DMS114 treated with DMSO at 0.1 percent for 48 hours (cell line): ENCODE data around the gene FAM81A.
"Not testable (repeated sequence)": the region's sequence is repeated elsewhere in the genome, so short reads cannot be mapped to it uniquely, and the experiment has no call there.

Experiments used
- DNase-seq: peaks from one replicate; lab custom pipeline; 2025; ENCODE audit not compliant: unreplicated experiment; lab: John Stamatoyannopoulos, UW

Gene FAM81A

DNA sequence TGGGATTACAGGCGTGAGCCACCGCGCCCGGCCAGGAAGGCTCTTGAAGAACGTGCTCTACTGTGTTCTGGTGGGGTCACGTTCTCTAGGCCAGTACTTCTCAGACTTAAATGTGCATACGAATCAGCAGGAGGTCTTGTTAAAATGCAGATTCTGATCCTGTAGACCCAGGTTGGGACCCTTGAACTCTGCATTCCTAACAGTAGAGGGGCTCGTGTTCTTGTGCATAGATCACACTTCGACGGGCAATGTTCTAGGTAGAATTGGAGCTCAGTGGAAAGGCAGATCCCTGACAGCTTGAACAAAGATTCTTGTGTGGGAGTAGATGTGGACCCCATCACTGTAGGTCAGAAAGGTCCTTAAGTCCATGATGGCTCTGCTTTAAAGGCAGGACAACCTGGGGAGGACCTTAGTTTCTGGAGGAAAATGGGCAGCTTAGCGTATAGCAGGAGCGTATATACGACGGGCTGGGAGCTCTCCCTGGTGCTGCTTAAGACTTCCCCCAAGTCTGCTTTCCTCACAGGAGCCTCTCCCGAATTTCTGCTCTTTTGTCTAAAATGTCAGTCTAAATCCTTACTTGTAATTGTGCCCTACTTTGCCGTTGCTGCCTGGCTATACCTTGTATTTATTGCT lies 16.9 kb upstream of the FAM81A start:
- DNase-seq: no peak

DNA sequence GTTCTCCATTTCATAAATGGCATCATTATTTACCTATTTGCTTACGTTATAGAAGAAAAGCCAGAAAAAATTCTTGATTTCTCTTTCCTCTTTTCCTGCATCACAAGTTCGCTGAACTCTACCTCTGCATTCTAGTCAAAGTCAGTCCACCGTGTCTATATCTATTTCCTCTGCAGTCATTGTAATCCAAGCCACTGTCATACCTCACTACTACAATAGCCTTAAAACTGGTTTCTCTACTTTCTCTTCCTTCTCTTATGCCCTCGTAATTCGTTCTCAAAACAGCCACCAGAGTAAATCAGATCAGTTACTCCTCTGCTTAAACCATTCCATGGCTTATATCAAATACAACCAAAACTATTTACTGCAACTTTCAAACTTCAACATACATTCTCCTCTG lies 13.4 kb upstream of the FAM81A start:
- DNase-seq: no peak

GRCh38 chr15:59428898-59429297 lies 9.1 kb upstream of the FAM81A start:
- not testable (repeated sequence) for DNase-seq

DNA sequence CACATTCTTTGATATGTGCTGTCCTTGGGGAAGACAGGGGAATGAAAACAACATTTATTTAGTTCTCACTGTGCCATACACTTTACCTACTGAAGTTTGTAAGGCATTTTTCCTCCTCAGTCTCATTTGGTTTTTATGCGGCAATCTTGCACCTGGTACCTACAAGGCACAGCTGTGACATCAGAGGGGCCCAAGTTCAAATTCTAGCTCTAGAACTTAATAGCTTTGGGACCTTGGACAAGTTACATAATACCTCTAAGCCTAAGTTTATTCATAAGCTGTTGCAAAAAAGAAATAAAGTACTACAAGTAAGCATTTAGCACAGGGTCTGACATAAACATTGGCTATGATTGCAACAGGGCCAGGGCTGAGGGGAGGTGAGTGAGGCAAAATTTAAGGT lies 5.6 kb upstream of the FAM81A start:
- no peak for DNase-seq

- no peak for DNase-seq
Measured at GRCh38 chr15:59434481-59434880, 3.5 kb upstream of the FAM81A start.

GRCh38 chr15:59436774-59437141 lies 1.2 kb upstream of the FAM81A start:
- no peak for DNase-seq

DNA sequence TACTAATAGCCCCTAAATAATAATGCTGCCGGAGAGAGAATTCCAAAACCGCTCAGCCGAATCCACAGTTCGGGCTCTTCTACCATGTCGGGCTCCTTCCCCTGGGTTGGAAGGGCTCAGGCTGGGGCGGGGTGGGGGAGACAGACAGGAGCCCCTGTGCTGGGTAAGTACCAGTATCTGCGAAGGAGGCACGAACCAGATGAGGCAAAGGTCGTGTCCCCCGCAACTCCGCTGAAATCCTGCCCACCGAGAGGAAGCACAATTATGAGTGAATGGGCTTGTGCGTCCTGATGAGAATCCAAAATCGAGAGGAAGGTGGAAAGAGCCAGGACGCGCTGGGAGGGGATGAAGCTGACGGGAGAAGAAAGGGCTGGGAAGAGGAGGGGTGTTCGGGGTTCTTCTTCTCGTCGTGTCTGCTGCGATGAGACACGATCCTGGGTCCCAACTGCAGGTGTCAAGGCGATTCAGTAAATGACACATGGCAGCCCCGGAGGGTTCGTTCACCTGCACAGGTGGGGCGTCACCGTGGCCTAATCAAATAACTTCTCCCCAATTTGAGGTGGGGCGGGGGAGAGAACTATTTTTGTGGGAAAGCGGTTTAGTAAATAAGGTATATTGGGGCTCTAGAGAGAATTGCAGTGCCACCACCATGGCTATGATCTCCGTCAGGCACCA lies 707 bp upstream of the FAM81A start:
- no peak for DNase-seq

- no peak for DNase-seq
Measured at GRCh38 chr15:59438625-59439290, 772 bp downstream of the FAM81A start.

- no peak for DNase-seq
Measured at GRCh38 chr15:59439576-59439975, 1.6 kb downstream of the FAM81A start.

- no peak for DNase-seq
Measured at GRCh38 chr15:59443341-59444072, 5.5 kb downstream of the FAM81A start.

DNA sequence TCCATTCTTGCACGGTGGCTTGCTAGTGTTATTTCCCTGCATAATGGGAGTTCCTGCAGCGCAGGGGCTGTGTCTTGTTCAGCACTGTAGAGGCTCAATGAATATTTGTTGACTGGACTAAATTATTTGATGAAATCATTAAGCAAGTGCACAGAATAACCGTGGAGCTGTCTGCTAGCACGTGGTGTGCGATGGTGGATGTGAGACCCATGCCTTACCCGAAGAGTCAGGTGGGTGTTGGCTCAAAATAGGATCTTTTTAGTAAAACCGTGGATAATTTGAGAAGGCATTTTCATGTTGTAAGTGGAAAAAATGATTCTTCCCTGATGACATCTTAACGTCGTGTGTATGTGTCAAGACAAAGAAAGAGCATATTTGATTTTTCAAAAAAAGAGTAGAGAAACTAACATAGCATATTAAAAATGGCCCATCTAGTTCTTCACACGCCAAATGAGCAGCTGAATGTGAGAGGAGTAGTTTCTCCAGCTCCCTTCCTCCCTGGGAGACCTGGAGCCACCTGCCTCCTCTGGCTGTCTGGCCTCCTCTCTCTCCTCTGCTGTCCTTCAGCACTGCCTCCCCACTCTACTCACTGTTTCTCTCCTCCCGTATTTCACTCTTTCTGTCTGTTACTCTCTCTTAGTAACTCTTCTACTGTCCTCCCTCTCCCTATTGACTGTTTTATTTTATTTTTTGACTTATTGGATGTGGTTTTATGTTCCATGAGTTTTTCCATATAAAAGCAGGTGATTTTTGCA lies 6.3 kb downstream of the FAM81A start:
- no peak for DNase-seq

DNA sequence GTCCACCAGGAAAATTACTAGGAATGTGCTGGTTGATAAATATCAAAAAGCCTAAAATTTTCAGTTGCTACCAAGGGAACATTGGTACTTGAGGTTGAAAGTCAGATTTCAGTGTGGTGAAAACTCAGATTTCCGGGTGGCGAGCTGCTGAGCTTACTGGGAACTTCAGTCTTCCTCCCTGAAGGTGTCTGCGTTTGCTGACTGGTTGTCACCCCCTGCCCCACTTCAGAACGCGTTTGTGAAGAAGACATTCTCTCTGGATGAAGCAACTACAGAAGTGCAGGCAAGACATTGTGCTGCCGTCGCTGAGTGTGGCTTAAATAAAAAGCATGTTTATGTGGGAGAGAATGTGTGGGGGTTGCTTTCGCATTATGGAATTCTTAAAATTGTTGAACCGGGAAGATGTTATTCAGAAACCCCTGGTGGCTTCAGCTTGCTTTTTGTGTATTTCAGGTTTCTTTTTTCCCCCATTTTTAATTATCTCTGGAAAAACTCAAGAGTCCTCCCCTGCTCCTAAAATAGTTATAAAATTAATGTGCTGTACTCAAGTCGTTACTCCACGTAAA lies 7.1 kb downstream of the FAM81A start:
- DNase-seq: no peak

DNA sequence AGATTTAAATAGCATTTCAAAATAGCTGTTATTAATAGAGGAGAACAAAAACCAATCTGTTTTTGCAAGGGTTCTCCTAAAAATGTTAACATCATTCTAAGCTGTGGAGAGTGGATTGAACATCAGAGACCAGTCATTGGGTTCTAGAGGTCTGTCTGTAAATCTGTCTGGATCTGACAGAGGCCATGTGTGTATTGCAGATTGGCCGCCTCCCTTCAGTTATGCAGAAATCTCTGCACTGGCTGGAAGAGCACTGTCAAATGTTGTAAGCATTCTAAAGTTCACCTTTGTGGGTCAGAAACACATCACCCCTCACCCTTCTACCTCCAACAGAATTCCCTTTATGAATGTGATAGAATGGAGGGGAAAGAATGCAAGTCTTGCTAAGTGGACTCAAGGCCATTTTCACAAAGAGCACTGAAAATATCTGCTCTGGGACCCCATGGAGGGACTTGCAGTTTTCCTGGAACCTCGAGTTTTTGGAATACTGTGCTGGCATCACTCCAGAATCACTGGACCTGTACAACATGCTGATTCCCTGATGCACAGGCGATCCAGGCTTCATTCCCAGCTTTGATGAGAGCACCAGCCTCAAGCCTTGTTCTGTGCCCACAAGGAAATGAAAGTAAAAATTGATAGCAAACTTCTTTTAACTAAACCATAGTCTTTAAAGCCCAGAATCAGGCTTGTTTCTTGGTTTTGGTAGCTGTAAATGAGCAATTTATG lies 8.4 kb downstream of the FAM81A start:
- no peak for DNase-seq

- DNase-seq: no peak
Measured at GRCh38 chr15:59447367-59447766, 9.4 kb downstream of the FAM81A start.

DNA sequence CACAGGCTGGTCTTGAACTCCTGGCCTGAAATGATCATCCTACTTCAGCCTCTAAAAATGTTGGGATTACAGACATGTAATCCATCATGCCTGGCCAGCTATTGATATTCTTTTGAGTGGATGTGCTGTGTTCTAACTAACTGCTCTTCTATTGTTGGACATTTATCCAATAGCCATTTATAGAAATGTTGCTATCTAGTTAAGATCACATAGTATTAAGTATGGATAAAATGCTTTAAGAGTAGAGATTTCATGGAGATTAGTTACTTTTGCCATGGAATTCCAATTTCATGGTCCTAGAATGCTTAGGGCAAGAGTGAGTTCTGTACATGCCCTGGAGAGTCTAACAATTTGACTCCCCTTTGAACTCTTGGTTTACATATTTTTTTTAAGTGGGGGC lies 10.9 kb downstream of the FAM81A start:
- DNase-seq: no peak

DNA sequence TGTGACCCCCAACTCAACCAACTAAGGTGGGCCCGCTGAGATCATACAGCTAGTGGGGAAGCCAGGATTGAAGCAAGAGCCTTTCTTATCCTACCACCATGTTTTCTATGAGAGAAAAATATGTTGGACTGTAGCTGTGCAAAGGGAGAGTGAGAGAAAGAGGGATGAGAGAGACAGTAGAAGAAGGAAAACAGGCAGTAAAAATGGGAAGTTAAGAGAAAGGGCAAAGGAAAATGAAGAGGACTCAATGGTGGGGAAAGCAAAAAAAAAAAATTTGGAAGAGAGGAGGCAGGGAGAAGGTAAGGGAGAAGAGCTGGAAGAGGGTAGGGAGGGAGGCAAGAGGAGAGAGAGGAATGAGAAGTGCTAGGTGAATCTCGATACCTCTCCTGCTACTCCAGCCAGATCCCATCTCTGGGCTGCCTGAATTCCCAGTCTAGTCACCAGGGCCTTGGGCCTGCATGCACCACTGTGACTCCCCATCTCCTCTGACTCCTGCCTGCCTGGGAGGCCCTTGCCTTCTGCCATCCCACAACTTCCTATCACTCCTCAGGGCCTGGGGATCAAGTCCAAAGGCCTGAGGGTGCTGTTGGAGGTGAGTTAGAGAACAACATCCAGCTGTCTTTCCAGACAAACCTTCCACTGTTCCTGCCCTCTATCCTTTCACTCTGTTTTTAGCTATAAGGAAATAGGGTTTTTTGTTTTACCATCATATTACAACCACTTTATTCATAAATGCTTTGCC lies 15.7 kb downstream of the FAM81A start:
- no peak for DNase-seq

DNA sequence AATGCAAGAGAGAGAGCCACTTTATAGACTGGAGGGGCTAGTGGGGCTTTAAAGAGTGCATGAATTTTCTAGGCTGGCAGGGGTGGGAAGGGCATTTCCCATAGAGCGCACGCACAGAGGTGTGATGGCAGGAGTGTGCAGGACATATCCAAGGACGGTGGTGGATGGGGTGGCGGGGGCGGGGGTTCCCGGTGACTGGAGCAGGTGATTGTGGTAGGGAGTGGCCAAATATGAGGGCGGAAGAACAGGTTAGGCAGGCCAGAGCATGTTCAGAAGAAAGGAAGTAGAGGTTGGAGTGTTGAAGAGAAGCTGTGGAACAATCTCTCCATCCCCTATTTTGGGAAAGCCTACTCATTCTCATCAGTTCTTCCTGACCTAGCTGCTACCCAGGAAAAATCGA lies 18.1 kb downstream of the FAM81A start:
- no peak for DNase-seq

- no peak for DNase-seq
Measured at GRCh38 chr15:59457103-59457502, 19.1 kb downstream of the FAM81A start.

DNA sequence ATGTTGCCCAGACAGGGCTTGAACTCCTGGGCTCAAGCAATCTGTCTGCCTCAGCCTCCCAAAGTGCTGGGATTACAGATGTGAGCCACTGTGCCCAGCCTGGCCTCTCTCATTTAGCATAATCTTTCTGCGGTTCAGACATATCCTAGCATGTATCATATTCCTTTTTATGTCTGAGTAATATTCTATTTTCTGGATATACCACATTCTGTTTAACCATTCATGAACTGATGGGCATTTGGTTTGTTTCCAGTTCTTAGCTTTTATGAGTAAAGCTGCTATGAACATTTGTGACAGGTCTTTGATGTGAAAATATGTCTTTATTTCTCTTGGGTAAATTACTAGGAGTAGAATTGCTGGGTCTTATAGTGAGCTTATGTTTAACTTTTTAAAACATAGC lies 23.5 kb downstream of the FAM81A start:
- DNase-seq: no peak
